NCI-H69 (cell line): ENCODE measurements around the gene BARHL2.

Experiments
- DNase-seq: peaks from one replicate; lab custom pipeline; 2025; lab: John Stamatoyannopoulos, UW

Gene BARHL2

GRCh38 chr1:90724926-90725656 lies 8.0 kb upstream of the BARHL2 start:
- DNase-seq: no peak

GRCh38 chr1:90724361-90724760 lies 7.3 kb upstream of the BARHL2 start:
- no peak for DNase-seq

GRCh38 chr1:90723590-90724108 lies 6.5 kb upstream of the BARHL2 start:
- DNase-seq: no peak

- DNase-seq: no peak
These were observed 5.9 kb upstream of the BARHL2 start for GRCh38 chr1:90722874-90723589.

GRCh38 chr1:90721210-90722194 lies 4.4 kb upstream of the BARHL2 start:
- peak; percentile 86 for DNase-seq

DNA sequence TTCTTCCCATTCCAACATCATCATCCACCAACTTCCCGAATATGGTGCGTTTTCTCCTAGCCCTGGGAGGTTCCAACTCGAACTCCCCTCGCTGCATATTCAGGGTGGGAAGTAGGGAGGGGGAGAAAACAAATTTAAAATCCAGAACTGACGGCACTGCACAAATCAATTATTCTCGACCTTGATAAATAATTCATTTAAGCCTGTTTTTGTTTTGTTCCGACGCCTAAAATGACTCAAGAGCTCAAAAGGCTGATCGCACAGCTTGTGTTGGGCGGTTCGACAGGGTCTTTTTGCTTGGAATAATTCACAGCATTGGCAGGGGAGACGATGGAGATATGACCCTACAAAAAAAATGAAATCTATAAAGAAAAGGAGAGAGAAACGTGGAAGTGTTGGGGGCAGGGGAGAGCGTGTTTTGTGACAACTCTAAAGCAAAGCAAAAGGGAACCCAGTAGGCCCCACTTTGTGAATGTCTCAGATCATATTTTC lies 3.1 kb upstream of the BARHL2 start:
- no peak for DNase-seq

GRCh38 chr1:90719330-90720144 lies 2.4 kb upstream of the BARHL2 start:
- DNase-seq: no peak

GRCh38 chr1:90718411-90719329 lies 1.6 kb upstream of the BARHL2 start:
- no peak for DNase-seq

GRCh38 chr1:90717665-90718410 lies 736 bp upstream of the BARHL2 start:
- no peak for DNase-seq

DNA sequence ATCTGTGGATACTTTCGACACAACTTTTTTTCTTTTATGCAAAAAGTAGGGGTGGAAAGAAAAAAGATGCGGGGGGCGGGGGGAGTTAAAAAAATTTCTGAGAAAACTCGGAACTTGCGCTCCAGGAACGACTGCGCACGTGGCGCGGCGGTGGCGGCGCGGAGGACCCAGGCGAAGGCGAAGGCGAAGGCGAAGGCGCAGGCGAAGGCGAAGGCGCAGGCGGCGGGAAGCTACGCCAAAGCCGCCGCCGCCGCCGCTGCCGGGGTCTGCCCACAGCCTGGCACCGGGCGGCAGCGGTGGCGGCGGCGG lies 208 bp upstream of the BARHL2 start:
- no peak for DNase-seq

DNA sequence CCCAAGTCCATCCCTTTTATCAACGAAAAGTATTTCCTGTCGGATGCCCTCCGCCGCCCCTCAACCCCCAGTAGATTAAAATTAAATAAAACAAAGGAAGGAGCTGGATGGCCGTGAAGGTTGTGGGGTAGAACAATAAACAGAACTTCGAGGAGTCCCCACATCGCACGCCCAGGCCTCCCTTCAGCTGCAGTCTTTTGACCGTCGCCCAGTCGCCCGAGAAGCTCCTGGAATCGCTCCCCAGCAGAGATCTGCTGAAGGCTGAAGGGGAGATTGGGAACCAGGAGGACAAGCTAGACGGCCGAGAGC lies 905 bp downstream of the BARHL2 start:
- DNase-seq: no peak

- DNase-seq: peak; percentile 9
These were observed 1.8 kb downstream of the BARHL2 start for GRCh38 chr1:90715309-90715708.

GRCh38 chr1:90714521-90714951 lies 2.6 kb downstream of the BARHL2 start:
- no peak for DNase-seq

DNA sequence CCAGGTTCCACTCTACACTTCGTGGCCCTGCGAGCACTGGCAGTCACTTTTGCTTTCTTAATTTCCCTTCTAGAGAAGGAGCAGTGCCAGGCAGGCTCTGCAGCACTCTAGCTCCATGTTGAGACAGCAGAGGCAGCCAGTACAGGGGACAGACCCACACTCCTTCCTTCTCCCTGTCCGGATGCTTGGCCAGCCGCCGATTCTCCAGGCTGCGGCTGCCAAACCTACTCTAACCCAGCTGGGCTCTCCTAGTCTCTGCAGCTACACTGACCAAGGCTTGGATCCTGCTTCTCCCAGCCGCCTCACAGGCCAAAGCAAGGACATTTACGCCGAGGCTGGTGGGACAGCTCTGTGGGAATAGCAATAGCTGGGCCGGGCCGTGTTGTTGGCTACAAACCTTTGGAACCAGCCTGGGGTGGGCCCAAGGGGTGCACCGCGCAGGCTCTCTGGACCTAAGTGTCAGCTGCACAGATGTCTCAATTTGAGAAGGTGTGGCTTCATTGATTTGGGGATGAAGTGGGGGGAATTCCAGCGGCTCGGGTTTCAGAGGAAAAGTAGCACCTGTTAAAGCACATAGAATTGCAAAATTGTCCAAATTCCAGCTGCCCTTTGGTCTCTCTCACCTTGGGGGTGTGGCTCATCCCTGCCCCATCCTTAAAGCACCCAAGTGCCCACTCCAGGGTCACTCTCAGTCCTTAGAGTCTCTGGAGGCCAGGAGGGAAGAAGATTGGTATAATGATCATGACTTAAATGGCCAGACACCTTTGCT lies 3.2 kb downstream of the BARHL2 start:
- DNase-seq: no peak

DNA sequence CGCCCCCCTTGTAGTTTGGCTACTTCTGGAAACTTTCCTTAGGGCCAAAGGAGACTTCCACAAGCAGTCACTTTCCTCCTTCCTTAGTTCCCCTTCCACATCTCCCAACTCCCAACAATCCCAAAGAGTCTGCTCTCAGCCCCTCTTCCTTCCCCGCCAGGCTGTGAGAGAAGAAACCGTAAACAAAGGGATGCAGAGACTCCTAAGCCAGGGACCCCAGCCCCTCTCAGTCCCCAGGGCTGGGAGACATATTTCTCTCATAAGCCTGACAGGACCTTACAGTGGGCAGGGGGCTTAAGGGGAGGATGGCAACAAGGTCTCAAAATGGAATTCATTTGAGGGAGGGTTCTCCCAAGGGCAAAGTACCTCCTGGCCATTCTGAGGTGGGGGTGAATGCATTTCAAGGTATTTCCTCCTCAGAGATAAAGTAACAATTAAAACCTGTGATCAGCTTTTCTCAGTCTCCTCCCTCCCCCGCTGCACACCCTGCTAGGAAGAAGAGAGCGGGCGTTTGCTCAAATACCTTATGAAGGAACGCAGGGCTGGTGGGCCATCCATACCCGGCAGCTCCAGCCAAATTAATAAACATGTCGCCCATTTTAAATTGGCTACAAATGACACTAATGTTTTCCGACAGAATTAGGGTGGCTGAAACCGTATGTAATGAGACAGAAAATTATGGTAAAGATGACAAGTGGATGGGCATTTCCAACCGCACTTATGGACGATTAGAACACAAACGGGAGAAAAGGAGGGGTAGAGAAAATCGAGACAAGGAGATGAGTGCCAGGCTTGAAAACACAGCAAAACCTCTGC lies 4.0 kb downstream of the BARHL2 start:
- DNase-seq: no peak

- no peak for DNase-seq
These were observed 4.8 kb downstream of the BARHL2 start for GRCh38 chr1:90712153-90712856.

DNA sequence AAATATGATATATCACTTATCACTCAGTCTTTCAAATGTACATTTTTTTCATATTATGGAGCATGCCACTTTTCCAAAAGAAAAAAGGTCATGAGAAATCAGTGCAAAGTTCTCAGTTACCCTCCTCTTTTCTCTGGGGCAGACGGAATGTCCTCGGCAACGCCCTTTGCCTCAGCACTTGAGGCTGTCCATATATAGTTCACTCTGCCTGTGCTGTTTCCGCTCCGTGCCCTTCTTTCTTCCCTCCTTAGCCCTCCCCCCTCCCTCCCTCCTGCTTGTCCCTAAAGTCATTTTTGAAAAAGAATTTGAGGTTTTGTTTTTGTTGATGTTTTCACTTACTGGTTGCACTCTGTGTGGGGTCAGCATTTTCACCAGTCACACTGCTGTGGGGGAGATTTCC lies 5.4 kb downstream of the BARHL2 start:
- peak; percentile 4 for DNase-seq
